H1 (cell line): ENCODE data around the gene SIM2. TPM values are rescaled to one million over a fixed set of nuclear protein-coding genes. Genes with fewer than 3 reads are reported as not detected.

Experiments used
- CTCF ChIA-PET: fragments of 300-600 bp; sonication (Branson Sonifier 250); formaldehyde crosslinking; loops from one replicate; lab custom pipeline; 2021; ENCODE audit not compliant: partially characterized antibody; lab: Charles Lee
- POLR2A ChIA-PET: fragments of 300-600 bp; sonication (Branson Sonifier 250); formaldehyde crosslinking; loops from one replicate; lab custom pipeline; 2021; ENCODE audit warnings: inconsistent platforms; ENCODE audit not compliant: partially characterized antibody; lab: Charles Lee
- DNase-seq, 2 experiments: peaks; one replicate each; pipeline versions ENCODE4 v3.0.0 to v3.0.0-alpha.2; 2010 to 2022; ENCODE audit warnings: low spot score in 2 of 2, low read depth in 1 of 2, mixed read lengths in 1 of 2
- FAIRE-seq: peaks from 2 replicates; lab custom pipeline; 2011; peaks lifted over from hg19 to GRCh38; lab: Jason Lieb, UNC
- H2AFZ ChIP-seq: 2 replicates; pipeline ENCODE4 v1.8.1; 2012; ENCODE audit warnings: low read length, inconsistent platforms
- H2AK5ac ChIP-seq: 2 replicates; pipeline ENCODE4 v1.6.1; 2013; ENCODE audit warnings: low read depth, low read length
- H2BK120ac ChIP-seq: replicated peaks from 2 replicates; pipeline ENCODE3; 2013; ENCODE audit warnings: low read depth, low read length, inconsistent platforms
- H2BK12ac ChIP-seq: 2 replicates; pipeline ENCODE4 v1.6.1; 2013; ENCODE audit warnings: low read depth, low read length
- H2BK15ac ChIP-seq: 2 replicates; pipeline ENCODE4 v1.6.1; 2013; ENCODE audit warnings: low read length
- H2BK20ac ChIP-seq: 2 replicates; pipeline ENCODE4 v1.6.1; 2013; ENCODE audit warnings: low read length
- H2BK5ac ChIP-seq: 2 replicates; pipeline ENCODE4 v1.6.1; 2013; ENCODE audit warnings: low read depth, low read length
- H3K14ac ChIP-seq: 2 replicates; pipeline ENCODE4 v1.6.1; 2013; ENCODE audit warnings: inconsistent platforms; ENCODE audit not compliant: insufficient read length
- H3K18ac ChIP-seq: 2 replicates; pipeline ENCODE4 v1.6.1; 2013; ENCODE audit warnings: low read length; ENCODE audit errors: extremely low read depth
- H3K23ac ChIP-seq: 2 replicates; pipeline ENCODE4 v1.6.1; 2013; ENCODE audit warnings: inconsistent platforms; ENCODE audit not compliant: insufficient read length
- H3K23me2 ChIP-seq: 2 replicates; pipeline ENCODE4 v1.6.1; 2013; ENCODE audit warnings: low read depth, low read length
- H3K27ac ChIP-seq: 2 replicates; pipeline ENCODE4 v1.6.1; 2011; ENCODE audit warnings: low read depth, low read length, inconsistent platforms
- H3K27me3 ChIP-seq, 4 experiments: replicated peaks in 1 of 4; 1 replicate in 1 of 4; 2 replicates in 3 of 4; pipeline versions ENCODE4 v1.6.1 to v1.8.1; 2011 to 2013; ENCODE audit warnings: low read length in 3 of 4, mild to moderate bottlenecking in 3 of 4, inconsistent platforms in 2 of 4, mixed read lengths in 2 of 4, moderate library complexity in 1 of 4; ENCODE audit not compliant: control insufficient read depth in 3 of 4, insufficient read depth in 3 of 4; ENCODE audit errors: extremely low read depth in 1 of 4
- H3K36me3 ChIP-seq, 4 experiments: 2 replicates each; pipeline versions ENCODE4 v1.6.1 to v1.8.1; 2011 to 2013; ENCODE audit warnings: mild to moderate bottlenecking in 4 of 4, low read length in 3 of 4, moderate library complexity in 2 of 4, control low read depth in 1 of 4, inconsistent platforms in 1 of 4; ENCODE audit not compliant: insufficient read depth in 4 of 4, control insufficient read depth in 2 of 4
- H3K4ac ChIP-seq: replicated peaks from 2 replicates; pipeline ENCODE3; 2013; ENCODE audit warnings: low read length, low read depth, mixed read lengths, inconsistent platforms; ENCODE audit not compliant: insufficient read length
- H3K4me1 ChIP-seq, 4 experiments: replicated peaks in 1 of 4; 1 replicate in 1 of 4; 2 replicates in 3 of 4; pipeline versions ENCODE4 v1.6.1 to v1.8.1; 2011 to 2013; ENCODE audit warnings: low read length in 3 of 4, inconsistent platforms in 2 of 4, mixed read lengths in 1 of 4; ENCODE audit not compliant: insufficient read depth in 4 of 4, control insufficient read depth in 3 of 4
- H3K4me2 ChIP-seq, 2 experiments: 2 replicates each; pipeline versions ENCODE4 v1.6.1 to v1.8.1; 2011 to 2013; ENCODE audit warnings: low read depth in 2 of 2, low read length in 2 of 2, control low read depth in 1 of 2, inconsistent platforms in 1 of 2, mild to moderate bottlenecking in 1 of 2; ENCODE audit not compliant: insufficient read depth in 1 of 2
- H3K4me3 ChIP-seq, 4 experiments: fragments of 200-600, 300-600 bp in 1 of 4; sonication (generic), shearing (Covaris generic), sonication (Bioruptor Twin) in 1 of 4; 2 replicates each; pipeline versions ENCODE4 v1.5.1 to v1.8.1; 2011 to 2016; ENCODE audit warnings: low read length in 4 of 4, low read depth in 3 of 4, control low read depth in 2 of 4, inconsistent platforms in 2 of 4, mild to moderate bottlenecking in 2 of 4, mixed read lengths in 1 of 4, moderate library complexity in 1 of 4; ENCODE audit not compliant: insufficient read depth in 2 of 4; ENCODE audit errors: extremely low read depth in 1 of 4
- H3K56ac ChIP-seq: replicated peaks from 2 replicates; pipeline ENCODE3; 2013; ENCODE audit warnings: low read depth, mild to moderate bottlenecking, mixed read lengths, low read length, inconsistent platforms; ENCODE audit not compliant: insufficient read length
- H3K79me1 ChIP-seq: 2 replicates; pipeline ENCODE4 v1.6.1; 2013; ENCODE audit warnings: low read depth, low read length, control low read depth
- H3K79me2 ChIP-seq, 2 experiments: 2 replicates each; pipeline versions ENCODE4 v1.6.1 to v1.8.1; 2012 to 2013; ENCODE audit warnings: low read length in 2 of 2, mild to moderate bottlenecking in 2 of 2, inconsistent platforms in 1 of 2; ENCODE audit not compliant: insufficient read depth in 2 of 2, control insufficient read depth in 1 of 2
- H3K9ac ChIP-seq, 4 experiments: replicated peaks in 1 of 4; 1 replicate in 1 of 4; 2 replicates in 3 of 4; pipeline versions ENCODE4 v1.6.1 to v1.8.1; 2011 to 2013; ENCODE audit warnings: low read depth in 3 of 4, low read length in 3 of 4, control low read depth in 2 of 4, mild to moderate bottlenecking in 2 of 4, moderate library complexity in 2 of 4, inconsistent platforms in 1 of 4; ENCODE audit errors: extremely low read depth in 1 of 4
- H3K9me3 ChIP-seq, 2 experiments: 2 replicates each; pipeline versions ENCODE4 v1.6.1 to v1.8.1; 2012 to 2013; ENCODE audit warnings: mild to moderate bottlenecking in 2 of 2, moderate library complexity in 2 of 2, control low read depth in 1 of 2, inconsistent platforms in 1 of 2, low read depth in 1 of 2, low read length in 1 of 2, mixed read lengths in 1 of 2; ENCODE audit not compliant: insufficient read depth in 2 of 2
- H4K20me1 ChIP-seq, 2 experiments: replicated peaks in 1 of 2; 2 replicates each; pipeline versions ENCODE3 to v1.8.1; 2011 to 2013; ENCODE audit warnings: inconsistent platforms in 2 of 2, low read length in 2 of 2, mild to moderate bottlenecking in 1 of 2; ENCODE audit not compliant: insufficient read depth in 2 of 2, control insufficient read depth in 1 of 2
- H4K5ac ChIP-seq: 2 replicates; pipeline ENCODE4 v1.6.1; 2013; ENCODE audit warnings: low read length, low read depth, mixed read lengths, inconsistent platforms; ENCODE audit not compliant: insufficient read length
- H4K8ac ChIP-seq: 2 replicates; pipeline ENCODE4 v1.8.0; 2013; ENCODE audit warnings: mild to moderate bottlenecking, moderate library complexity, low read length, inconsistent platforms; ENCODE audit not compliant: insufficient read depth; ENCODE audit errors: extremely low read depth
- H4K91ac ChIP-seq: replicated peaks from 2 replicates; pipeline ENCODE3; 2013; ENCODE audit warnings: low read length, mixed read lengths, inconsistent platforms; ENCODE audit not compliant: insufficient read length
- CTBP2 ChIP-seq: IDR thresholded peaks from 2 replicates; pipeline ENCODE4 v1.7.0; 2011; ENCODE audit warnings: borderline replicate concordance, mild to moderate bottlenecking, moderate library complexity, mixed read lengths, low read length; ENCODE audit not compliant: insufficient read depth, insufficient read length
- CTCF ChIP-seq, 3 experiments: IDR thresholded peaks; 1 replicate in 2 of 3; 2 replicates in 1 of 3; pipeline versions ENCODE4 v1.5.1 to v1.6.1; 2011; ENCODE audit warnings: low read length in 3 of 3, mild to moderate bottlenecking in 3 of 3, inconsistent platforms in 2 of 3, low read depth in 1 of 3, moderate library complexity in 1 of 3; ENCODE audit not compliant: insufficient read depth in 1 of 3; ENCODE audit errors: control extremely low read depth in 1 of 3
- KDM1A ChIP-seq: fragments of 200-600, 300-600 bp; sonication (generic); IDR thresholded peaks from 2 replicates; pipeline ENCODE4 v1.7.1; 2016; ENCODE audit warnings: mild to moderate bottlenecking, low read length, borderline replicate concordance
- KDM4A ChIP-seq: IDR thresholded peaks from one replicate; pipeline ENCODE4 v1.7.1; 2012; ENCODE audit warnings: low read depth, mild to moderate bottlenecking, moderate library complexity, low read length, inconsistent platforms; ENCODE audit not compliant: severe bottlenecking
- MAX ChIP-seq: IDR thresholded peaks from 2 replicates; pipeline ENCODE4 v1.6.1; 2012; ENCODE audit warnings: inconsistent platforms
- PHF8 ChIP-seq: fragments of 200-600 bp; sonication (generic); conservative IDR thresholded peaks from 2 replicates; pipeline ENCODE4 v1.7.1; 2012; ENCODE audit warnings: low read depth, mild to moderate bottlenecking, inconsistent platforms, low read length, moderate library complexity
- TAF1 ChIP-seq: IDR thresholded peaks from 2 replicates; pipeline ENCODE4 v1.6.1; 2011; ENCODE audit warnings: mild to moderate bottlenecking, low read depth, low read length
- WGBS, 2 experiments: shearing (Covaris generic) in 1 of 2; methylation state at CpG; one replicate each; pipeline versions ENCODE4 v1.1.6 to v1.1.7; 2013 to 2015; ENCODE audit warnings: low lambda C conversion rate in 2 of 2, mixed read lengths in 2 of 2, inconsistent platforms in 1 of 2, low coverage in 1 of 2, missing lambda C conversion rate in 1 of 2; ENCODE audit not compliant: insufficient replicate concordance in 2 of 2, insufficient coverage in 1 of 2, insufficient read length in 1 of 2; ENCODE audit errors: extremely low coverage in 1 of 2, missing lambda C conversion rate in 1 of 2; 5-methylcytosine and 5-hydroxymethylcytosine counted together
- polyA plus RNA-seq, 7 experiments: library from polyadenylated mRNA; depleted of rRNA in 3 of 7; stranded (reverse) in 5 of 7; unstranded in 2 of 7; fragments of >200 nt in 5 of 7; fragments of 200-250 nt in 2 of 7; gene quantifications; 1 replicate in 5 of 7; 2 replicates in 1 of 7; 4 replicates in 1 of 7; pipeline versions ENCODE4 v1.2.1 to v1.2.3, GENCODE V29; 2011 to 2013; ENCODE audit warnings: missing spikeins in 2 of 7, mixed read lengths in 2 of 7
- total RNA-seq: library from RNA; stranded (reverse); fragmentation: NEBNext Ultra II Directional; extraction: Animal tissue kit (Norgen Biotek cat#: 25700); gene quantifications from 2 replicates; pipeline ENCODE4 v1.2.1, GENCODE V29; 2021

The SIM2 gene
- total and polyA plus RNA-seq, 2 of the 8 experiments (the other 6 are each of a cell fraction or from before 2014, with no cell fraction given), result 0.05 to 0.26 TPM

GRCh38 chr21:36747041-36747814, 48.3 kb downstream of the SIM2 start:
- no peak overlapping the region for H4K5ac ChIP-seq
- no peak overlapping the region for H2AFZ ChIP-seq
- no peak for DNase-seq
- peaks cover 0 to 15% (median 7%) of the 10 kb centered on the region in 4 experiments; a peak in 5 of 7 replicates for H3K27me3 ChIP-seq
- FAIRE-seq, result no peak
- no peak overlapping the region; the same call in 1 of the 2 replicates for H3K18ac ChIP-seq
- no peak overlapping the region for H2BK5ac ChIP-seq
- WGBS, 2 experiments, result 16% methylated on average over 28 of the region's 62 CpGs; no CpG with 5 or more reads in 1 of the 2 experiments
- H3K9me3 ChIP-seq, result no peaks in the 10 kb centered on the region
- H2BK12ac ChIP-seq, result peak overlapping the region; percentile 39; the same call in 1 of the 2 replicates
- H3K14ac ChIP-seq, result no peak overlapping the region
- H3K4ac ChIP-seq, result no peak overlapping the region
- peaks cover 12 to 27% (median 18%) of the 10 kb centered on the region in 4 experiments for H3K4me1 ChIP-seq
- peak overlapping the region in 1 of 4 experiments; percentile 74; a peak in 1 of 7 replicates for H3K9ac ChIP-seq
- peak overlapping the region; percentile 31 to 62 (median 38) for H3K4me3 ChIP-seq
- ChIA-PET POLR2A (interaction anchor here (0.6 to 1.5 kb wide), 3 partner anchors 9 to 420 kb away, joined by 3 to 5 read pairs (median 4); no protein-coding TSS in a partner anchor), CTCF (interaction anchor here (0.6 to 2.2 kb wide), 21 partner anchors 7 to 230 kb away, joined by 3 to 9 read pairs (median 3); no protein-coding TSS in a partner anchor)
- H3K27ac ChIP-seq, result no peak overlapping the region
- H2AK5ac ChIP-seq, result no peak overlapping the region
- no peak overlapping the region for H3K23ac ChIP-seq
- H3K4me2 ChIP-seq, result peak overlapping the region; percentile 77 to 84
- H3K56ac ChIP-seq, result no peak overlapping the region
- H4K91ac ChIP-seq, result no peak overlapping the region
- H4K20me1 ChIP-seq, result no peaks in the 10 kb centered on the region
- peaks cover 8% of the 10 kb centered on the region for H3K23me2 ChIP-seq
- no peaks in the 10 kb centered on the region for H3K79me2 ChIP-seq
- no peaks in the 10 kb centered on the region for H3K79me1 ChIP-seq
- no peaks in the 10 kb centered on the region for H3K36me3 ChIP-seq
- H2BK15ac ChIP-seq, result no peak overlapping the region
- no peak overlapping the region for H2BK120ac ChIP-seq
- H2BK20ac ChIP-seq, result no peak overlapping the region
- peak overlapping the region; percentile 62; the same call in 1 of the 2 replicates for H4K8ac ChIP-seq
- peak; percentile 7 for TF ChIP-seq KDM4A
- TF ChIP-seq CTCF (IDR thresholded peaks at IDR 0.05; ENCODE audit: control extremely low read depth in 1 of 3, insufficient read depth in 1 of 3, low read depth in 1 of 3, low read length in 3 of 3), result no peak; a peak in 1 of 4 replicates
- 0 out of 2 replicates have a peak, but pooled peaks have one; percentile 5 for TF ChIP-seq TAF1
- TF ChIP-seq KDM1A, result peak; percentile 46; the same call in 1 of the 2 replicates
- TF ChIP-seq PHF8, result peak; percentile 11; the same call in 1 of the 2 replicates
- TF ChIP-seq CTBP2, result no peak
- TF ChIP-seq MAX, result 0 out of 2 replicates have a peak, but pooled peaks have one; percentile 24
